Astrocyte of the hippocampus (primary cell): ENCODE results near the gene C6orf118.

Experiments
- DNase-seq: peaks from one replicate; pipeline ENCODE4 v3.0.0; 2011; ENCODE audit warnings: low read depth, low spot score

Gene C6orf118

DNA sequence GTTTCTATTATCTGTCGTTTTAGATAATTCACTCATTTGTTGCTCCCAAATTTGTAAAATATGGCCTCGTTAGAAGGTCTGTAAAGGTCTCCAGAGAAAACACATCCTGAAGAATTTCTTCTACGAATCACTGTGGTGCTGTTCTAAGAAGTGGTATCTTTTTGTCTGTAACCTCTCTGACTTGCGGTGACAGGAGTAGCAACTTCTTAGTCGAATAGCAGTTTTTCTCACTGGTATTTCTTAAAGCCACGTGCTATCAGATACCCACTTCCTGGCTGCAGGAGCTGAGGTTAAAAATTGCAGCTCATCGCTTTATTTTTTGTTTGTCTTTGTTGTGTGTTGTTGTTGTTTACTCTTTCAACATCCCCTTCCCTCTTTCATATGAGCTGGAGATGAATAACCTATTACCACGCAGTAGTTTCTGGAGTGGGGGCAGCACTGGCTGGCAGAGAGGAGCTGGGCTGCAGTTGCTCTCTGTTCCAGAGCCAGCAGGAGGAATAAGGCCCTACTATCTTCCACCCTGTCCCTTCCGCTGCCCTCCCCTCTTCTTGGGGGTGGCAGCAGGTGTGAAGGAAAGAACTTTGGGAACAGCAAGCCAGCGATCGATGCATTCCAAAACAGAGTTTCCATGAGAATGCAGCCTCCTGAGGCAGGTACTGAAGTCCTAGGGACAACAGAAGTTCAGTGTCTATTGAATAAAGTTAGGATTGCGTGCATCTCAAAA is 64.7 kb downstream of the C6orf118 start:
- DNase-seq = no peak

DNA sequence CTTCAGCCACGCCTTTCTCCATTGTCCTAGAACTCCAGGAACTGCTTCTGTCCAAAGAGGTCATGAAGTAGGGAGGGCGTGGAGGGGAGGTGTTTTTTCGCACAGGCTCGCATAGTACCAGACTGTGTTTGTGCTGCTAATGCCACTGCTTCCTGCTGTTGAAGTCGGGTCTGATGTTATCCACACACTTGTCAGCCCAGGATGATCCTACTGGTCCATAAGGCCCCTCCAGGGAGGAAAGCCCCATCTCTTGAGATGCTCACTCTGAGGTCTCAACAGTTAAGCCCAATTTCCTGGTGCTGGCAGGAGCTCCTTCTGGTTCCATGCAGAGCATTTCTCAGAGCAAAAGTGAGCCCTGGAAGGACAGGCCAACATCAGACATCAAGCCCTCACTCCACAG is 65.6 kb downstream of the C6orf118 start:
- DNase-seq = no peak

DNA sequence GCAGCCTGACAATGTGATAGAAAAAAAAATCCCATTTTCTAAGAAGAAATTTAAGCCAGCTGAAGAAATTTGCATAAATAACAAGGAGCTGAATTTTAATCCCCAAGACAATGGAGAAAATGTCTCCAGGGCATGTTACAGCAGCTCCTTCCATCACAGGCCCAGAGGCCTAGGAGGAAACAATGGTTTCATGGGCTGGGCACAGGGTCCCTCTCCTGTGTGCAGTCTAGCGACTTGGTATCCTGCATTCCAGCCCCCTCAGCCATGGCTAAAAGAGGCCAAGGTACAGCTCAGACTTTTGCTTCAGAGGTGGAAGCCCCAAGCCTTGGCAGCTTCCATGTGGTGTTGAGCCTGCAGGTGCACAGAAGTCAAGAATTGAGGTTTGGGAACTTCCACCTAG is 73.1 kb downstream of the C6orf118 start:
- no peak for DNase-seq

DNA sequence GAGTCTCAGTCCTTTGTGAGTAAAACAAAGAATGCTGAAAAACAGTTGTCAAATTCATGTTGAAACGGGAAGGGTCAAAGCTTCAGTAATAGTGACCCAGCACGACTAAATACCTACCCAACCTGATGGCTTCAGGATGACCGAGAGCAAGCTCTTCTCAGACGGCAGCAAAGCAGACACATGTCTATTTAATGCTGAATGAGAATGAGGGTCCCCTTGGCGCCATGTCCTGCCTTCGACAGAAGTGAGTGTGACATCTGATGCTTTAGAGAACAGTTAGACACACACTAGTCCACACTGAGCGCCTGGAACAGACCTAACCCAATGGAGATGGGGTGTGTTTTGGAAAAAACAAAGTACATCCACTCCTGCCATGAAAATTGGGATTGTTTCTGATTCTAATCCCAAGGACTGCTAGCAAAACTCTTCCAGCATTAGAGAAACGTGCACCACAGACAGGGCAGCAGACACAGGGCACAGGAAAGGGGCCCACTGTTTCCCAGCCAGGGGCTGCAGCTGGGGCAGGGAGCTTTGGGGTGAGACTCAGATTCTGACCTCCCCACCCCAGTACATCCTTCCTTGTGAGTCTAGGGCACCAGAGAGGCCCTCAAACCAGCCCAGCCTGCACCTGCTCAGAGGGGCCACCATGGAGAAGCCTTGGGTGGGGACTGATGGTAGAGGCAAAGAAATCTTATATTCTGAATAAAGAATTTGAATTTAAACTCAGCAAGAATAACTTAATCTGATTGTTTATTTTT is 76.5 kb downstream of the C6orf118 start:
- no peak for DNase-seq

DNA sequence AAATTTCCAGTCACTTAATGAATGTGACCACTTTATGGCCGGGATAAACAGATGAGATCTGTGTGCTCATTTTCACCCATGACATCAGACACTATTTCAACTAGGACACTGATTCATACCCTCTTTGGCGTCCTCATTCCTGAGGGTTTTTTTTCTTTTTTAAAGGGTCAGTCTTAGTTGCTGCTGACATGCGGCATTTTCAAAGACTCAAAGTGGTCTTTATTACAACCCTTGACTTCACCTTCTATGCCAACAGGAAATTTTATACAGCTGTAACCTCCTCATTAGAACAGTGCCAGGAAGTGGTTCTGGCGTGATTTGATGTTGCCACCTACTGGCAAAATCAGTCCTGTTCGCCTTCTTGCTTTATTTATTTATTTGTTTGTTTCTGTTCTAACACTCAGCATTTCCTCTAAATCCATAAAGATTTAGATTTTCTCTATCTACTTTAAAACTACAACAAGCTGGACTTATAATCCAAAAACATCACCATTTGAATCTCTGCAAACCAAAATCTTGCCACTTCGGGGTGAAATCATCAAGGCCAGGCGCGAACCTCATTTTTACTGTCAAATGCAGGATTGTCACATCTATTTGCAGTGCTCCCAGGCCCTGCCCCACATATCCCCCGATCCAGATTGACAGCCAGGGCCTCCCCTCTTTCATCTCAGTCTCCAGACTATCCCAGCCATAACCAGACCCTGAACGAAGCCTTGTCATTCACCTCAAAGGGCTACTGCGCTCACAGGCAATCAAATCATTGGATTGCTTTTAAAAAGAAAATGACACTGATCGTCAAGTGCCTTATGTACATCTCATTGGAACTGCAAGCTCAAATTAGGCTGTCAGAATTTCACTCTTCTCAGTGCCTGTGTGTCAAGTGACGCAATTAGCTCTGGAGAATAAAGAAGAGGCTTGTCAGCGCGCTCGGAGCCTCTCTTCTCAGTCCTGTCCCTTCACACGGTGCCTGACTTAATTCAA is 77.5 kb downstream of the C6orf118 start:
- peak; percentile 80 for DNase-seq

DNA sequence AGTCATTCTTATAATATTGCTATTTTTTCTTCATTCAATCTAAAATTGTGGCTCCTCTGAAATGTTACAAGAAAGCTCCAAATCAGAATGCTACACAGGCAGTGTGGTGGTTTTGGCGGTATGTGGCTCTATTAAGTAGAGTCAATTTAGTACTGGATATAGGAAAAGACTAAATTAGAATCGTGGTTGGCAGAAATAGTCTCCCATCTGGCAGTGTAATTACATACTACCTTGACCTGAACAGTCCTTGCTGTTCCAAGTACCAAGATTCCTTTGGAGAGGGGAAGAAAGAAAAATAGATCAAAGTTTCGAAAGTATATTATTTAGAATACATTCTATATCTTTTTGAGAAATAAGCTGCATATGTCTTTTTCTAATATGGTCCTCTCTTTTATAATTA is 78.2 kb downstream of the C6orf118 start:
- peak; percentile 29 for DNase-seq
